Rectal smooth muscle tissue (tissue), 1 donor: Measurements from ENCODE around the gene XPNPEP2.

Experiments
- H3K27ac ChIP-seq: one replicate; pipeline ENCODE4 v1.7.0; 2013; ENCODE audit warnings: low read depth, low read length, inconsistent platforms
- H3K27me3 ChIP-seq: one replicate; pipeline ENCODE4 v1.7.0; 2013; ENCODE audit warnings: low read length; ENCODE audit not compliant: control insufficient read depth, insufficient read depth
- H3K36me3 ChIP-seq: one replicate; pipeline ENCODE4 v1.7.0; 2013; ENCODE audit warnings: low read length; ENCODE audit not compliant: control insufficient read depth, insufficient read depth
- H3K4me1 ChIP-seq: one replicate; pipeline ENCODE4 v1.7.0; 2013; ENCODE audit warnings: low read length; ENCODE audit not compliant: control insufficient read depth, insufficient read depth
- H3K4me3 ChIP-seq: one replicate; pipeline ENCODE4 v1.7.0; 2013; ENCODE audit warnings: low read length
- H3K9ac ChIP-seq: one replicate; pipeline ENCODE4 v1.7.0; 2013; ENCODE audit warnings: low read length

Gene XPNPEP2

DNA sequence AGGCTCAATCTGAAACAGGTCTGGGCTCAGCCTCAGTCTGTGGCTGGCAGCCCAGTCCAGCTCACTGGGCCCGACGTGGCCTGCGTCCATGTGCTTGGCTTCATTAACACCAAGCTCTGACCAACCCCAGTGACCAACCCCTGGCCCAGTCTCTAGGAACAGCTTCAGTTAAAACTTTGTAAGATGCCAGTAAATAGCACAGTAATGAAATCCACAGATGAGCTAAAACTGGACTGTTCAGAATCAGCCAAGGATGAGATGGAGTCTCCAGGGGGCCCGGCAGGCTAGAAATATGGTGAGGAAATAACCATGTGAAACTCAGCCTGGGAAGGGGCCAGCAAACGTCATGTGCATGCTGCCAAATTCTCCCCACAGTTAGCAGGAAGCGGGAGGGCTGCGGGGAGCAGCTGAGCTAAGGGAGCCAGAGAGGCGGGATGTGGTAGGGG is 37.1 kb upstream of the XPNPEP2 start:
- H3K36me3 ChIP-seq = no peaks in the 10 kb centered on the region
- no peak overlapping the region for H3K9ac ChIP-seq
- no peak overlapping the region for H3K4me3 ChIP-seq
- peaks cover 2% of the 10 kb centered on the region for H3K27me3 ChIP-seq
- no peak overlapping the region for H3K27ac ChIP-seq
- no peaks in the 10 kb centered on the region for H3K4me1 ChIP-seq

DNA sequence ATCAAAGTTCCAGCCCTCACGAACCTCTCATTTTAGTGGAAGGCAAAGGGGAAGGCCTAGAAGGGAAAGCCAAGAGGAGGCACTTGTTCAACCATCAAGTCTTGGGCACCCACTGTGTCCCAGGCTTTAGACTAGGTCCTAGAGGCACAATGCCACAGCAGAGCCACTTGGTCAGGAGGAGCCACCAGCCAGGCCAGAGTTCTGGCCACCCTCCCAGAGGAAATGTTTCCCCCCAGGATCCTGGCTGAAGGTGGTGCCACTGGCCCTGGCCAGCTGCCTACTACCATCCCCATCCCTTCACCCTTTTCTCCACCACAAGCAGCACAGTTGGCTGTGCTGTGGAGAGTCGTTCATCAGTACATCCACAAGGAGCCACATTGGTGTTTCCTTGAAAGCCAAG is 34.3 kb upstream of the XPNPEP2 start:
- Histone ChIP-seq H3K4me1 (no peaks in the 10 kb centered on the region), H3K36me3 (no peaks in the 10 kb centered on the region), H3K4me3 (no peak overlapping the region), H3K27ac (no peak overlapping the region), H3K9ac (no peak overlapping the region), H3K27me3 (no peaks in the 10 kb centered on the region)

DNA sequence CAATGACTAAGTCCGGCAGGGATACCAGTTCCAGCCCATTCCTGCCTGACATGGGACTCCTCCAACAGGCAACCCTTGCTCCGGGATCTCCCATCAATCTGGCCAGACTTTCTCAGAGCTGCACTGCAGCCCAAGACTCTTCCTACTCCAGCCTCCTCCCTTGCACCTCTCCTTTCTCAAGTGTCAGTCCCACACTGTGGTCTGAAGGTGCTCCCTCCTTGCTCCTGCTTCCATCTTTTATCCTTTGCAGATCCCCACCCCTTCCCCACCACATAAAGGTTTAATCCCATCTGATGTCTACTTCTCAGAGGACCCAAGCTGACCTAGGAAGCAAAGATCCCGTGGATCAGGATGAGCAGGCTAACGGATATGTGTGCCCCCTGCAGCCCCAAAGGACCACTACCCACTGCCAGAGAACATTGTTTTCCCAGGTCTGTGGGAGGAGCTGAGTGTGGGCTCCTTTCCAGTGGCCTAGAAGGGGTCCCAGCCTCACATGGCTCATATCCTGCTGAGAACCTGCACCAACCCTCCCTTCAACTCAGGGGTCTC is 33.3 kb upstream of the XPNPEP2 start:
- Histone ChIP-seq H3K27me3 (no peaks in the 10 kb centered on the region), H3K27ac (no peak overlapping the region), H3K4me3 (no peak overlapping the region), H3K36me3 (no peaks in the 10 kb centered on the region), H3K4me1 (no peaks in the 10 kb centered on the region), H3K9ac (no peak overlapping the region)

DNA sequence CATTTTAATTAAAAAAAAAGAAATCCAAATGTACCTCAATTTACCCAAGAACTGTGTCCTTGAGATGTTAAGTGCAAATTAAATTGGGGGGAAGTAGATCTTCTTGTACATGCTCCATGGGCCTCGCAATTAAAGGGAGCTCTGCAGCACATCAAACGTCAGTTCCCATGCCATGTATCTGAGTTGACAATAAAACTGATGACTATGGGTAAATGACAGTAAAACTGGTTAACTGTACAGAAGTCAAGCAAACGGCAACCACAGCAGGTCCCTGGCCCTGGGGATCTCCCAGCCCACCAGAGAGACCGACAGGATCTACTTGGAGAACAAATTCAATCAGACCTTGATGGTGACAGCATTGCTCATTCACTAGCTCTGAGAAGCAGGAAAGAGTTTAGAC is 32.8 kb upstream of the XPNPEP2 start:
- Histone ChIP-seq H3K27me3 (no peaks in the 10 kb centered on the region), H3K4me3 (no peak overlapping the region), H3K36me3 (no peaks in the 10 kb centered on the region), H3K4me1 (no peaks in the 10 kb centered on the region), H3K27ac (no peak overlapping the region), H3K9ac (no peak overlapping the region)

DNA sequence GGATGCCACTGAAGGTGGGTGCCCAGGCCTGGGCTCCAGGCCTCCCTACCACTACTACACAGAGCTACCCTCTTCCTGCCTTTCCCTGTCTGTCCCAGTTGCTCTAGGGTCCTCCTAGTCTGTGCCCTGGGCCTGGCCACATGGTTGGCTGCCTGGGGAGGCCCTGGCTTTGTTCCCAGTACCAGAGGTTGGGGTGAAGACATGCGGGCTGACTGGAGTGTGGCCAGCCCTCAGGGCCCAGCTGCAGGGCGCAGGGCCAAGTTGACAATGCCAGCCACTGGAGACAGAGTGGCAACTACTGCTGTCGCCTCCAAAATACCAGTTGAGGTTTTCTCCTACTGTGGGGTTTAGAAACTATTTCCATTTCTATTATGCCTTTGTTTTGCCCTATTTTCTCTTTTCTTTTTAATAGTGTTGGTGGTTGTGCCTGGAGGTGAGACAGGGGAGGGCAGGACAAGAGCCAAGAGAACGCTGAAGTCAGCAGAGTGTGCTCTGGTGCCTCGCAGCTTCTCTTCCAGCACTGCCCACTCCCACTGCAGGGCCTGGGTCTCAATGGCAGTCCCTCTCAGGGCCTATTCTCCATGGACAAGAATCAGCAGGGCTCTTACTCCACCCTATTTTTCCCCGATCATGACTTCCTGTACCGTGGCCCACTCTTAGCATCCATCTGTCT is 32.2 kb upstream of the XPNPEP2 start:
- H3K9ac ChIP-seq = no peak overlapping the region
- no peak overlapping the region for H3K4me3 ChIP-seq
- no peaks in the 10 kb centered on the region for H3K4me1 ChIP-seq
- no peaks in the 10 kb centered on the region for H3K36me3 ChIP-seq
- no peak overlapping the region for H3K27ac ChIP-seq
- no peaks in the 10 kb centered on the region for H3K27me3 ChIP-seq

DNA sequence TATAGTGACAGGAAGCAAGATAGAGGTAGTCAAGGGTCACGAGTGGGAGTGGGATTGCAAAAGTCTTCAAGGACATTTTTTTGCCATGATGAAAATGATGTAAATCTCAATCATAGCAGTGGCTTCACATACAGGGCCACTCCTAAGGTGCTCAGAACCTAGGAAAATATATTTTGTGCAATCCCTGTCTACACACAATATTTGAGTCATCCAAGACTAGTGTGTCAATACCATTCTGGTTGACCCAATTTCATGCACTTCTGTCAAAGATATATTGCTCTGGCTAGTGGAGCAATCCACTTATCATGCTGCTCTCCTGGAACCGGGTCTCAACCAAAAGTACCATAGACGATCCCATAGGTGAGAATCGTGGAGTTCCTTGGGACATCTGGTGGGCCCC is 24.2 kb upstream of the XPNPEP2 start:
- Histone ChIP-seq H3K27ac (no peak overlapping the region), H3K9ac (no peak overlapping the region), H3K4me3 (no peak overlapping the region), H3K36me3 (no peaks in the 10 kb centered on the region), H3K27me3 (no peaks in the 10 kb centered on the region), H3K4me1 (no peaks in the 10 kb centered on the region)

DNA sequence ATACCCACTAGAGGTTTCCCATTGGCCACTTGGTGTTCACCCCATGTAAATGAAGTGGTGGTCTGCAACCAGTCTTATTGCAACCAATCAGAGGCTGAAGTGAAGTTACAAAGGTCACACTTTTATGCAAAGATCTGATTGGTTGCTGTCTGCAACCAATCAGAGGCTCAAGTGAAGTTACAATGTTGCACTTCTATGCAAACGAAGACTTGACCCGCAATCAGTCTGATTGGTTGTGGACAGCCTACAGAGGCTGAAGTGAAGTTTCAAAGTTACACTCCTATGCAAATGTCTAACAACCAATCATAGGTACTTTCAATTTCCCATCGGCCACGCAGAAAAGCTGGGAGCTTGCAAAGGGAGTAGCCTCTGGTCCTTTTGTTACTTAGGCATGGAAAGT is 22.3 kb upstream of the XPNPEP2 start:
- H3K4me1 ChIP-seq = no peaks in the 10 kb centered on the region
- no peaks in the 10 kb centered on the region for H3K36me3 ChIP-seq
- peaks cover 1% of the 10 kb centered on the region for H3K27me3 ChIP-seq
- no peak overlapping the region for H3K9ac ChIP-seq
- no peak overlapping the region for H3K4me3 ChIP-seq
- no peak overlapping the region for H3K27ac ChIP-seq

DNA sequence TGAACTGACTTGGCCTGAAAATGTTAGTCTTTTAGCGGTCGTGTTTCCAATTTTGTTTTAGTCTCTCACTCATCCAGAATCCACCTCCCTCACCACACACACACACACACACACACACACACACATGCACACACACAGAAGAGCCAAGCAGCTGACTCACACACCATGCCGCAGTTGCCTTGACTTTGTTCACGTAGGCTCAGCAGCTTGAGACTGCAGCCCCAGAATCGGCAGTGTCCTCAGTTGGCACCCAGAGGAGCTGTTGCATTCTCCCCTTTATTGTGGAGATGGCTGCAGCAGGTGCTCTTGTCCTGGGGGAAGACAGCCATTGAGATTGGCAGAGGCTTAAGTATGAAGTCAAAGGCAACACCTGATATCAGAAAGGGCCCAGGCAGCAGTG is 20.9 kb upstream of the XPNPEP2 start:
- no peaks in the 10 kb centered on the region for H3K4me1 ChIP-seq

DNA sequence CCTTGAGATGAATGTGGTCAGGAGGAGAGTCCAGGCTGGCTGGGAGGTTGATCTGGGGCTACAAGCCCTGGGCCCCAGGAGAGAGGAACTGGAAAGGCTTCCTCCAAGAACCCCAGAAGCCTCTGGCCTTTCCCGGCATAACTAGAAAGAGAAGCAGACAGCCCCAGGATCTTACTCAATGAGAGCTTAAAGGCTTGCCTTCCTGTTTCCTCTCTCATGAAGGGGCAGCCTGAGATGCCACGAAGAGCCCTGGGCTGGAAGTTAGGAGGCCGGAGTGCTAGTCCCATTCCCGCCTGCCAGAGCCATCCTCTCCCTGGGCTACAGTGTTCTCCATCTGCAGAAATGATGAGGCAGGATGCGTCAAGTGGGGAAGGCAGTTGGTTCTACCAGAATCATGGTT is 20.1 kb upstream of the XPNPEP2 start:
- peaks cover 2% of the 10 kb centered on the region for H3K27me3 ChIP-seq
- H3K4me3 ChIP-seq = no peak overlapping the region
- H3K4me1 ChIP-seq = no peaks in the 10 kb centered on the region
- H3K36me3 ChIP-seq = no peaks in the 10 kb centered on the region
- no peak overlapping the region for H3K27ac ChIP-seq
- no peak overlapping the region for H3K9ac ChIP-seq

More for the DNA sequence above, 20.9 kb upstream of the XPNPEP2 start:
- Histone ChIP-seq H3K36me3 (no peaks in the 10 kb centered on the region), H3K9ac (no peak overlapping the region), H3K4me3 (no peak overlapping the region), H3K27ac (no peak overlapping the region), H3K27me3 (peaks cover 2% of the 10 kb centered on the region)

DNA sequence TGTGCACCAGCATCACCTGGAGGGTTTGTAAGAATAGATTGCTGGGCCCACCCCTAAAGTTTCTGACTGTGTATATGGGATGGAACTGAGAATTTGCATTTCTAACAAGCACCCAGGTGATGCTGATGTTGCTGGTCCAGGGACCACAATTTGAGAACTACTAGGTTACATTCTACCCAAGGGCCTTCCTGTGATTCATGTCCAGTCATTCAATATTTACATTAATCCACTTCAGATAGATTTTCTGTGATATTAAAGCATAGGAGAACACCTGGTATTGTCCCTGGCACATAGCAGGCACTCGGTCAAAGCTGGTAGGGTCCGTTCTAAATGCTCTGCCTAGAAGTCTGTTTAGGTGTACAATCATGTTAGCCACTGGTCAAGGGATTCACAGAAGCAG is 19.5 kb upstream of the XPNPEP2 start:
- Histone ChIP-seq H3K9ac (no peak overlapping the region), H3K27ac (no peak overlapping the region), H3K27me3 (peaks cover 2% of the 10 kb centered on the region), H3K36me3 (no peaks in the 10 kb centered on the region), H3K4me1 (no peaks in the 10 kb centered on the region), H3K4me3 (no peak overlapping the region)

DNA sequence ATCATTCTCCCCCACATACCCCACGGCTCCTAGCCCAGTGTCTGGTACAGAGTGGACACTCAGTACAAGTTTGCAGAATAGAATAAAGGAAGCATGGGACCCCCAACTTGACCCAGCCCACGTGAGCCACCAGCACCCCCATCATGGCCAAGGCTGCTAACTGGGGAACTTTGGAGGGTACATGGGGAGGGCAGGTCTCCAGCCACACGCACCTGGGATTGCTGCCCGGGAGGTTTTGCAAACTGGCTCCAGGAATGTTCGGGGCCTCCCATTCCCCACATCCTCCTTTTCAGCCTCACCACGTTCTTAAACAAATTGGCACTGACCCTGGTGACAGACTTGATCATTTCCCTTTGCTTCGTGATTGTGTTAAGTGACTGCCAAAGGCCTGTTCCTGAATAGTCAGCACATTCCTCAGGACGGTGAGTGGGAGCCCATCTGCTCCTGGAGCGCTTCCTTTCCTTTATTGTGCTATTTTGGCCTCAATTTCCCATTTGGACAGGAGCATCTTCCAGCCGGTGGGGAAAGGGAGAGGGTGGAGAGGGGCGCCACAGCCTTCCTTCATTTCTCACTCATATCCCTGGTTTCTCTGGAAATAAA is 18.7 kb upstream of the XPNPEP2 start:
- Histone ChIP-seq H3K4me1 (no peaks in the 10 kb centered on the region), H3K27me3 (peaks cover 2% of the 10 kb centered on the region), H3K27ac (no peak overlapping the region), H3K4me3 (no peak overlapping the region), H3K36me3 (no peaks in the 10 kb centered on the region), H3K9ac (no peak overlapping the region)

DNA sequence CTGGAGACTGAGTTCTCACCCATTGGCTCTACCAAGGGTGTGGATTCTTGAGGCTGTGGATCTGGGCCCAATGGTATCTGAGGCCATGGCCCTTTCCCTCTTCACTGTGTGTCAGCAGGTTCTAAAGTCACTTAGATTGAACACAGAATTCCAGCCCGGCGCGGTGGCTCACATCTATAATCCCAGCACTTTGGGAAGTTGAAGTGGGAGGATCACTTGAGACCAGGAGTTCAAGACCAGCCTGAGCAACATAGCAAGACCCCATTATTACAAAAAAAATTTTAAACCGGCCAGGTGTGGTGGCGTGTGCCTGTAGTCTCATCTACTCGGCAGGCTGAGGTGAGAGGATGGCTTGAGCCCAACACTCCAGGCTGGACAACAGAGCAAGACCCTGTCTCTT is 18.0 kb upstream of the XPNPEP2 start:
- Histone ChIP-seq H3K27me3 (peaks cover 2% of the 10 kb centered on the region), H3K27ac (no peak overlapping the region), H3K4me3 (no peak overlapping the region), H3K36me3 (no peaks in the 10 kb centered on the region), H3K9ac (no peak overlapping the region), H3K4me1 (no peaks in the 10 kb centered on the region)

DNA sequence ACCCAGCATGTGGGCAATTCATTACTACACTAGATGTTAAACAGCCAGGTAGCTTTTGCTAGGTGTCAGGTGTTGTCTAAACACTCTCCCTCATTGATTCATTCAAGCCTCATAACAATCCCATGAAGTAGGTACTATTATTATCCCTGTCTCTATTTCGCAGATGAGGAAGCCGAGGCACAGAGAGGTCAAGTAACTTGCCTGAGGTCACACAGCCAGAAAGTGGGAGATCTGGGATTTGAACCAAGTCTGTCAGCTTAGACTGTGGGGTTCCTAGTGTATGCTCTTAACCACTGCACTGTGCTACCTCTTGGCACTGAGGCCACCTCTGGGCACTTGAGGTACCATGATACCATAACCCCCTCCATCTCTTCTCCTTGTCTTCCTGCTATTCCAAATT is 17.4 kb upstream of the XPNPEP2 start:
- Histone ChIP-seq H3K4me3 (no peak overlapping the region), H3K9ac (no peak overlapping the region), H3K27ac (no peak overlapping the region), H3K27me3 (peaks cover 2% of the 10 kb centered on the region), H3K36me3 (no peaks in the 10 kb centered on the region), H3K4me1 (no peaks in the 10 kb centered on the region)
